ENCODE results near the gene COX6A2.
"Not testable (repeated sequence)": the region's sequence is repeated elsewhere in the genome, so short reads cannot be mapped to it uniquely, and the experiment has no call there.

The COX6A2 gene

GRCh38 chr16:31436221-31437045, 8.3 kb upstream of the COX6A2 start:
- no peak for DNase-seq

GRCh38 chr16:31435341-31436220, 7.4 kb upstream of the COX6A2 start:
- DNase-seq = no peak

- no peak for DNase-seq
Observed at GRCh38 chr16:31430380-31431052, 2.4 kb upstream of the COX6A2 start.

GRCh38 chr16:31429796-31430195, 1.6 kb upstream of the COX6A2 start:
- DNase-seq = no peak

GRCh38 chr16:31429314-31429713, 1.2 kb upstream of the COX6A2 start:
- no peak for DNase-seq

- DNase-seq = no peak
Observed at GRCh38 chr16:31428638-31429247, 583 bp upstream of the COX6A2 start.

GRCh38 chr16:31427441-31428278, 500 bp downstream of the COX6A2 start:
- DNase-seq = no peak

GRCh38 chr16:31423801-31424200, 4.4 kb downstream of the COX6A2 start:
- no peak for DNase-seq

- DNase-seq = no peak
Observed at GRCh38 chr16:31423241-31423640, 4.9 kb downstream of the COX6A2 start.

- no peak for DNase-seq
Observed at GRCh38 chr16:31421587-31421986, 6.6 kb downstream of the COX6A2 start.

- no peak for DNase-seq
Observed at GRCh38 chr16:31420037-31420436, 8.1 kb downstream of the COX6A2 start.

- no peak for DNase-seq
Observed at GRCh38 chr16:31417916-31418315, 10.2 kb downstream of the COX6A2 start.

GRCh38 chr16:31417036-31417435, 11.1 kb downstream of the COX6A2 start:
- not testable (repeated sequence) for DNase-seq

GRCh38 chr16:31416371-31416770, 11.8 kb downstream of the COX6A2 start:
- no peak for DNase-seq

- no peak for DNase-seq
Observed at GRCh38 chr16:31414706-31415105, 13.5 kb downstream of the COX6A2 start.

- DNase-seq = no peak
Observed at GRCh38 chr16:31413943-31414342, 14.2 kb downstream of the COX6A2 start.

GRCh38 chr16:31413381-31413780, 14.8 kb downstream of the COX6A2 start:
- no peak for DNase-seq

- DNase-seq = no peak
Observed at GRCh38 chr16:31412750-31413149, 15.4 kb downstream of the COX6A2 start.

- no peak for DNase-seq
Observed at GRCh38 chr16:31411024-31411844, 16.9 kb downstream of the COX6A2 start.

GRCh38 chr16:31410082-31410481, 18.1 kb downstream of the COX6A2 start:
- no peak for DNase-seq

- DNase-seq = no peak
Observed at GRCh38 chr16:31409433-31409832, 18.7 kb downstream of the COX6A2 start.
